Gastroesophageal sphincter (tissue), 4 donors: ENCODE measurements around the gene TRABD2B. TPM values are rescaled to one million over a fixed set of nuclear protein-coding genes. Genes with fewer than 3 reads are reported as not detected.

Experiments
- ATAC-seq: fragments of 150-250 bp; one replicate; pipeline ENCODE4 v1.9.1; 2016; ENCODE audit warnings: mild to moderate bottlenecking, moderate library complexity
- H3K27ac ChIP-seq, 4 donors: fragments of 200-600 bp; sonication (generic) in 3 of 4; 1 replicate in 3 of 4; 2 replicates in 1 of 4; pipeline ENCODE4 v1.5.1; 2016 to 2019
- H3K27me3 ChIP-seq: fragments of 200-600 bp; sonication (generic); one replicate; pipeline ENCODE4 v1.5.1; 2019
- H3K36me3 ChIP-seq, 2 donors: fragments of 200-600 bp; sonication (generic); one replicate each; pipeline ENCODE4 v1.5.1; 2019; ENCODE audit warnings: control low read depth in 1 of 2
- H3K4me1 ChIP-seq, 3 donors: fragments of 200-600 bp; sonication (generic); 1 replicate in 2 of 3; 2 replicates in 1 of 3; pipeline ENCODE4 v1.5.1; 2016 to 2019; ENCODE audit warnings: control low read depth in 2 of 3
- H3K4me3 ChIP-seq, 2 donors: fragments of 200-600 bp; sonication (generic); one replicate each; pipeline ENCODE4 v1.5.1; 2019; ENCODE audit warnings: mild to moderate bottlenecking in 1 of 2, moderate library complexity in 1 of 2
- H3K9me3 ChIP-seq, 3 donors: fragments of 200-600 bp; sonication (generic); one replicate each; pipeline ENCODE4 v1.5.1; 2017 to 2019; ENCODE audit warnings: control low read depth in 2 of 3
- EP300 ChIP-seq: sonication (generic); formaldehyde crosslinking; IDR thresholded peaks from one replicate; pipeline ENCODE4 v1.6.1; 2017; ENCODE audit warnings: antibody characterized with exemption, mild to moderate bottlenecking
- POLR2A ChIP-seq, 2 donors: fragments of 450-650 bp; IDR thresholded peaks; one replicate each; pipeline ENCODE4 v1.6.1; 2017; ENCODE audit warnings: antibody characterized with exemption in 2 of 2, mild to moderate bottlenecking in 2 of 2, moderate library complexity in 1 of 2
- POLR2AphosphoS5 ChIP-seq: sonication (generic); formaldehyde crosslinking; IDR thresholded peaks from one replicate; pipeline ENCODE4 v1.6.1; 2017; ENCODE audit warnings: antibody characterized with exemption
- WGBS, 2 donors: methylation state at CpG; one replicate each; pipeline ENCODE4 v1.1.5; 2018; ENCODE audit warnings: low coverage in 1 of 2; 5-methylcytosine and 5-hydroxymethylcytosine counted together
- total RNA-seq, 4 donors: library from RNA; depleted of rRNA; stranded (reverse); fragments of >200 nt; gene quantifications; one replicate each; pipeline ENCODE4 v1.1.0, GENCODE V29; 2016
- TF ChIP-seq, protein P1 (sequence below), 4 experiments: fragments of 200-600 bp in 2 of 4; fragments of 450-650 bp in 2 of 4; sonication (generic) in 1 of 4; IDR thresholded peaks; one replicate each; pipeline ENCODE4 v1.5.1; 2017 to 2019; ENCODE audit warnings: antibody characterized with exemption in 4 of 4, mild to moderate bottlenecking in 2 of 4, moderate library complexity in 2 of 4

Gene TRABD2B
- total RNA-seq, 4 donors from 2014 or later, result 2.6 to 6.5 (median 3.4) TPM

DNA sequence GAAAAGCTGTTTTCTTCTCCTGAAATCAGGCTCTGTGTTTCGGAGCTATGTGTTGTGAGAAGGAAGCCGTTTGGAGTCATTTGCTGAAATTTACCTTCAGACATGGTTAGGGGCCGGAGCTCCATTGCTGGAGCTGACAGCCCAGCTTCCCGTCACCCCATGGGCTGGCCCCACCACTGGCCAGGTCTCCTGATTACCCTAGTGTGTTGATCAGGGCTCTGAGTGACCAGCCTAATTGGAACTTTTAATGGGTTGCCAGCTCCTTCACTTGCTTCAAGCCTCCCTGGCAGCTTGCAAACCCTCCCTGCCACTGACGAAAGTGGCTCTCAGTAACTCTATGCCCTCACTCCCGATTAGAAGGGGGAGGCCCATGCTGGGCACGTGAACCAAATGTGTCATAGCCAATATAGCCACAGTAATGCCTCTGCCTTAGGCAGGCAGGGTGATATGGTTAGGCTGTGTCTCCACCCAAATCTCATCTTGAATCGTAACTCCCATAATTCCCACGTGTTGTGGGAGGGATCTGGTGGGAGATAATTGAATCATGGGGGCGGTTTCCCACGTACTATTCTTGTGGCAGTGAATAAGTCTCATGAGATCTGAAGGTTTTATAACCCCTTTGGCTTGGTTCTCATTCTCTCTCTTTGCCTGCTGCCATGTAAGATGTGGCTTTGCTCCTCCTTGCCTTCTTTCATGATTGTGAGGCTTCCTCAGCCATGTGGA lies 224.1 kb downstream of the TRABD2B start:
- TF ChIP-seq POLR2AphosphoS5 (no peak), EP300 (no peak), POLR2A (IDR thresholded peaks at IDR 0.05) (no peak)
- TF ChIP-seq, protein P1, sequence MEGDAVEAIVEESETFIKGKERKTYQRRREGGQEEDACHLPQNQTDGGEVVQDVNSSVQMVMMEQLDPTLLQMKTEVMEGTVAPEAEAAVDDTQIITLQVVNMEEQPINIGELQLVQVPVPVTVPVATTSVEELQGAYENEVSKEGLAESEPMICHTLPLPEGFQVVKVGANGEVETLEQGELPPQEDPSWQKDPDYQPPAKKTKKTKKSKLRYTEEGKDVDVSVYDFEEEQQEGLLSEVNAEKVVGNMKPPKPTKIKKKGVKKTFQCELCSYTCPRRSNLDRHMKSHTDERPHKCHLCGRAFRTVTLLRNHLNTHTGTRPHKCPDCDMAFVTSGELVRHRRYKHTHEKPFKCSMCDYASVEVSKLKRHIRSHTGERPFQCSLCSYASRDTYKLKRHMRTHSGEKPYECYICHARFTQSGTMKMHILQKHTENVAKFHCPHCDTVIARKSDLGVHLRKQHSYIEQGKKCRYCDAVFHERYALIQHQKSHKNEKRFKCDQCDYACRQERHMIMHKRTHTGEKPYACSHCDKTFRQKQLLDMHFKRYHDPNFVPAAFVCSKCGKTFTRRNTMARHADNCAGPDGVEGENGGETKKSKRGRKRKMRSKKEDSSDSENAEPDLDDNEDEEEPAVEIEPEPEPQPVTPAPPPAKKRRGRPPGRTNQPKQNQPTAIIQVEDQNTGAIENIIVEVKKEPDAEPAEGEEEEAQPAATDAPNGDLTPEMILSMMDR (IDR thresholded peaks at IDR 0.05), result no peak
- H3K27ac ChIP-seq, result no peak overlapping the region
- H3K4me1 ChIP-seq, result no peaks in the 10 kb centered on the region
- 87 to 90% methylated on average over 3 to 7 of the region's 11 CpGs for WGBS, 2 donors
- H3K4me3 ChIP-seq, result no peak overlapping the region
- no peak for ATAC-seq
- no peaks in the 10 kb centered on the region for H3K9me3 ChIP-seq
- peaks cover 0 to 26% of the 10 kb centered on the region in 2 donors for H3K36me3 ChIP-seq
- no peaks in the 10 kb centered on the region for H3K27me3 ChIP-seq

DNA sequence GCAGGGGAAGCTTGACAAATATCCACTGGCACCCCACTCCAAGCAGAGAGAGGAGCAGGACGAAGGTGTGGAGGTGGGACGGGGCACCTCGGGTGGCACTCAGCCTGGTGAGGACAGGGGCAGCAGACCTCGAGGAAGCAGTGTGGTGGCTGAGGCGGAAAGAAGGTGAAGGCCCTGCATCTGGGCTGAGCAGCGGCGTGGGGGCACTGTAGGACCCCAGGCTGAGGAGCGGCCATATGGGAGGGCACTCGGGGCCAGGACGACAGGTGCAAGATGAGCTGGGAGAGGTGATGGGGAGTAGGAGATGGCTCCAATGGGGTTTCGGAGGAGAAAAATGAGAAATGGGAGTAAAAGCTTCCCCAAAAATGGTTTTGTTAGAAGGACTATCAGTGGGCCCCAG lies 224.9 kb downstream of the TRABD2B start:
- Histone ChIP-seq H3K4me1 (no peaks in the 10 kb centered on the region), H3K27ac (no peak overlapping the region), H3K4me3 (no peak overlapping the region), H3K36me3 (peaks cover 0 to 18% of the 10 kb centered on the region in 2 donors), H3K9me3 (no peaks in the 10 kb centered on the region), H3K27me3 (no peaks in the 10 kb centered on the region)
- ATAC-seq, result no peak
- TF ChIP-seq POLR2A (IDR thresholded peaks at IDR 0.05), result no peak
- TF ChIP-seq POLR2AphosphoS5, result no peak
- TF ChIP-seq EP300, result no peak
- TF ChIP-seq, protein P1 (IDR thresholded peaks at IDR 0.05), result no peak
- WGBS, 2 donors, result 90 to 97% methylated on average over 5 to 10 of the region's 11 CpGs

DNA sequence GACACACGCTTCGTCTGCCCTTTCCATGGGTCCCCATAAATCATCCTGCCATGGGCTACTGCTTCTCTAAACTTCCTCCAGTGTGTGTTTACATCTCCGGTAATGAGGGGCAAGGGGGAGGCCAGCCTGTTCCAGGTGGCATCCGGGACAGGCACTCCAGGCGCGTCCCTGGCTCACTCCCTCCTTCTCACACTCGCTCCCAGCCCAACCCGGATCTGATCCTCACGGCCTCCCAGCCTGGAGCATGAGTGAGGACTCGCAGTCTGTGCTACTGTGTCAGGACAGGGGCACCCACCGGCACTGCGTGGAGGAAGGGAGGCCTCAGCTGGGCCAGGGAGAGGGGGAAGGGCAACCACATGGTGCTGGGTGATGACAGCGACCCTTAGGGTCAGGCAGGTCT lies 225.4 kb downstream of the TRABD2B start:
- ATAC-seq, result peak; percentile 18
- H3K9me3 ChIP-seq, result no peaks in the 10 kb centered on the region
- 36 to 93% methylated on average over 2 to 3 of the region's 13 CpGs for WGBS, 2 donors

DNA sequence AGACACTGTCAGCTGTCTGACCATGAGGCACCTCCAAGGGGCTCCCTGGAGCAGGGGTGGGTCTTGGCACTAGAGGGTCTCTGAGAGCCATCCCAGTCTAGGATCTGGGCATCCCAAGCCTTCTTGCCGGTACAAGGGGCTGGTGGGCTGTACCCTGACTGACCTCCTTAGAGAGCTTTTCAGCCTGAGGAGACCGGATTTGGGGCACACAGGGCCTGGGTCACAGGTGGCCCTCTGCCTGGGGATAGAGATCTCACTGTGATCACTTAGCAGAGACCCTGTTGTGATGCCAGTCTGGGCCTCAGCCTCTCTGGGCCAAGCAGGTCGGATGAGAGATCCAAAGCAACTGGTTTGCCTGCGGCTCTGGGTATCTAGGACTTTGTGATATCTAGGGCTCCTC lies 227.2 kb downstream of the TRABD2B start:
- TF ChIP-seq, protein P1 (IDR thresholded peaks at IDR 0.05), result no peak
- no peak for TF ChIP-seq POLR2A (IDR thresholded peaks at IDR 0.05)
- no peak for TF ChIP-seq EP300
- TF ChIP-seq POLR2AphosphoS5, result no peak
- WGBS, 2 donors, result 100% methylated on average over 1 of the region's 4 CpGs; no CpG with 5 or more reads in 1 of the 2 donors

More for the DNA sequence above, 225.4 kb downstream of the TRABD2B start:
- no peak overlapping the region for H3K4me3 ChIP-seq
- no peaks in the 10 kb centered on the region for H3K27me3 ChIP-seq
- no peaks in the 10 kb centered on the region for H3K4me1 ChIP-seq
- TF ChIP-seq EP300 (no peak), POLR2AphosphoS5 (no peak), POLR2A (IDR thresholded peaks at IDR 0.05) (no peak)
- TF ChIP-seq, protein P1 (IDR thresholded peaks at IDR 0.05), result no peak
- peaks cover 0 to 17% of the 10 kb centered on the region in 2 donors for H3K36me3 ChIP-seq
- no peak overlapping the region for H3K27ac ChIP-seq

DNA sequence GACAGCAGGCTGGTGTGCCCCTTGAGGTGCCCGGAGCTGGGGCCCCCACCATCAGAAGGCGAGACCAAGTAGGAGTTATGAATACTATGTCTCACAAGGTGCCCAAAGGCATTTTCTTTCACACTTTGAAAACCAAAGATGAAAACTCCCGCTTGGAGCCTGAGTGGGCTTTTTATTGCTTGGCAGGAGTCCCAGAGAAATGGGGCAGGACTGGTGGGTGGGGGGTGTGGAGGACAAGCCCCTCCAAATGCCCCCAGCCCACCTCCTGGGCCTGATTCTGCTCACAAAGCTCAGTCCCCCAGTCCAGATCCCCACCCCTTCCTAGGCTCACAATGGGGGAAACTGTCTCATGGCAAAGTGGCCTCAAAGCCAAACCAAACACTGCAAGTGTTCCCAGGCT lies 227.9 kb downstream of the TRABD2B start:
- no peaks in the 10 kb centered on the region for H3K9me3 ChIP-seq
- peaks cover 0 to 6% of the 10 kb centered on the region in 2 donors for H3K36me3 ChIP-seq
- no peak overlapping the region for H3K27ac ChIP-seq
- 90% methylated on average over 2 of the region's 3 CpGs for WGBS, 2 donors
- no peak overlapping the region for H3K4me3 ChIP-seq
- TF ChIP-seq EP300, result no peak
- TF ChIP-seq, protein P1 (IDR thresholded peaks at IDR 0.05), result no peak
- TF ChIP-seq POLR2AphosphoS5, result no peak
- no peak for TF ChIP-seq POLR2A (IDR thresholded peaks at IDR 0.05)
- peaks cover 0 to 3% (median 0%) of the 10 kb centered on the region in 3 donors for H3K4me1 ChIP-seq
- H3K27me3 ChIP-seq, result no peaks in the 10 kb centered on the region
- ATAC-seq, result no peak

More for the DNA sequence above, 227.2 kb downstream of the TRABD2B start:
- ATAC-seq, result no peak
- H3K4me3 ChIP-seq, result no peak overlapping the region
- no peak overlapping the region for H3K27ac ChIP-seq
- H3K9me3 ChIP-seq, result no peaks in the 10 kb centered on the region
- H3K4me1 ChIP-seq, result no peaks in the 10 kb centered on the region
- peaks cover 0 to 13% of the 10 kb centered on the region in 2 donors for H3K36me3 ChIP-seq
- H3K27me3 ChIP-seq, result no peaks in the 10 kb centered on the region
